GM18505 (cell line): ENCODE measurements around the gene LILRA6.
"Not testable (repeated sequence)": the region's sequence is repeated elsewhere in the genome, so short reads cannot be mapped to it uniquely, and the experiment has no call there.

Experiments
- ATAC-seq: cut with Tn5 transposase; IDR thresholded peaks from one replicate; pipeline ENCODE4 v1.9.1; 2021; ENCODE audit not compliant: unreplicated experiment
- POLR2A ChIP-seq: IDR thresholded peaks from 4 replicates; pipeline ENCODE4 v1.6.1; 2011; ENCODE audit warnings: borderline replicate concordance; ENCODE audit not compliant: insufficient read depth, insufficient read length; ENCODE audit errors: extremely low read depth

The LILRA6 gene

DNA sequence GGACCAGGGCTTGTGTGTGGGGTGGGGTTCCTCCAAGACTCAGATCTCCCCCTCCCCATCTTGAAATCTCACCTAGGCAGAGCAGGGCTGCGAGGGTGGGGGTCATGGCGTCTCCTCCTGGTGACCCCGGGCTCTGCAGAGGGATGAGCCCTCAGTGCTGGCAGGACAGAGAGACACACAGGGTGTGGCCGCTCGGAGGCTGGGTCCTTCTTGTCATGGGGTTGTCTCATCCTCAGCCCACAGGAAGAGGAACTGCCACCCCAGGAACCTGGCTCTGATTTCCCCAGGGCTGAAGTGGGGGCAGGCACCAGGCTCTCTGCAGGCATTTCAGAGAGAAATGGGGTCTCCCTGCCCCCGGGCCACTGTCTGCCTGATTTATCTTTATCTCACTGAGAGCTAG is at the start of gene LILRA6:
Gene LILRA6, minus strand, starts transcription at position 145 of the 400 bp plus-strand sequence.
- ATAC-seq = not testable (repeated sequence)

DNA sequence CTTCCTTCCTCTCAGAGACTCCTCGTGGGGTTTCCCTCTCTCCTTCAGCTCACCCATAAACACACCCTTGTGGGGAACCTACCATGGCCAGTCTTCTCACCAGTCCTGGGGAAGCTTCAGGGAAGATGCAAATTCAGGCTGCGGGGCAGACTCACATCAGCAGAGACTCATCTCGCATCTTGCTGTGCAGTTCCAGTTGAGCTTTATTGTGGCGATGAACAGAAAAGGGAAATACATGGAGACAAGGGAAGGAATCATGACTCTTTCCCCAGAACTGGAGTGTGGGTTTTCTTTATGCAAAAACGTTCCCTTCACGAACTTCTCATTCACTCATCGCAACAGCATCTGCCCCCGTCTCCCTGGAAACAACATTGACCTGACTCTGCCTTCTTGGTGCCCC is 46.6 kb upstream of the LILRA6 start:
- not testable (repeated sequence) for ATAC-seq

DNA sequence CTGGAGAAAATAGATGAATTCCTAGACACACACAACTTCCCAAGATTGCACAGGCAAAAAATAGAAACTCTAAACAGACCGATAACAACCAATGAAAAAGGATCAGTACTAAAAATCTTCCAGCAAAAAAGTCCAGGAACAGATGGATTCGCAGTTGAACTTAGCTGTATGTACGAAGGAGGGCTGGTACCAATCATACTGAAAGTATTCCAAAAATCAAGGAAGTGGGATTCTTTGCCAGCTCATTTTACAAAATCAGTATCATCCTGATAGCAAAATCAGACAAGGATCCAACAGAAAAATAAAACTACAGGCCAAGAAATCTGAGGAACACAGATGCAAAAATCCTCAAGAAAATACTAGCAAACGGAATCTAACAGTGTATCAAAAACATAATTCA is 44.9 kb upstream of the LILRA6 start:
- no peak for TF ChIP-seq POLR2A
- no peak for ATAC-seq

DNA sequence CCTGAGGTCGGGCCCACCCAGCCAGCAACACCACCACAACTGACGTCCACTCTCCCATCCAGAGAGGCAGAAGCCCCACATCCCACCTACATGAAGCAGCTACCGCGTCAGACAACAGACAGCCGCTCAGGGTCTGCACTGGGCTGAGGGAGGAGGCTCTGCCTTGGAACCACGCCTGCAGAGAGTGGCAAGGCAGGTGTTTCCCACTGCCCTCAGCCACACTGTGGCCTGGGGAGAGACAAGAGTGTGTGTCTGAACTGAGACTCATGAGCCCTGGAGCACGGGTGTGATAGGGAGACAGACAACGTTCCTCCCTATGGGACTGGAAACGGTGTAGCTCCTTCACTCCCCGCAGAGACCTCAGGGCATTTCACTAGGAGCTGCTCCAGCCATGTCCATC is 43.7 kb upstream of the LILRA6 start:
- not testable (repeated sequence) for ATAC-seq

DNA sequence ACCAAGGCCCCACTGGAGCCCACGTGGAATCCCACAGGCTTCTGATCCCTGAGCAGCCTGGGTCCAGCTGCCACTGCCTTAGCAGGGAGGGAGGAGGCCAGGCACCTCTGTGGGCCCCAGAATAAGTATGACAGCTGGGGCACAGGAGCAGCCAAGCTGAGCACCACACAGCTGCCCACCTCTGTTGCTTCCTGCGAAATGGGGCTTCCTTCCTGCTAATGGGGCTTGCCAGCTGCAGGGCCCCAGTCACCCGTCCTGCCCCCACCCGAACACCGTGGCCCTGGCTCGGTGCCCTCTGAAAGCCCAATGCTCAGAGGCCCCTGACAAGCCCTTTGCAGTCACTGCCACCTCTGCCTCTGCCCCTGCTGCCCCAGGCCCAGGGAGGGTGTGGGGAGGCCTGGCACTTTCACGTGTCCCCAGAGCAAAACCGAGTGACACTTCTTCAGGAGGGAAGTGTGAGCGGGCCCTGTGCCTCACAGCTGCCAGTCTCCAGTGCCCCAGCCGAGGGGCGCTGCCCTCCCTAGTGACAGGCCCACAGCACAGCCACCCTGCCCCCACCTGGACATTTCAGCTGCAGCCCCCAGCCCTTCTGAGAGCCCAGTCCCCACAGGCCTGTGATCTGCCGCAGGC is 43.0 kb upstream of the LILRA6 start:
- not testable (repeated sequence) for ATAC-seq

DNA sequence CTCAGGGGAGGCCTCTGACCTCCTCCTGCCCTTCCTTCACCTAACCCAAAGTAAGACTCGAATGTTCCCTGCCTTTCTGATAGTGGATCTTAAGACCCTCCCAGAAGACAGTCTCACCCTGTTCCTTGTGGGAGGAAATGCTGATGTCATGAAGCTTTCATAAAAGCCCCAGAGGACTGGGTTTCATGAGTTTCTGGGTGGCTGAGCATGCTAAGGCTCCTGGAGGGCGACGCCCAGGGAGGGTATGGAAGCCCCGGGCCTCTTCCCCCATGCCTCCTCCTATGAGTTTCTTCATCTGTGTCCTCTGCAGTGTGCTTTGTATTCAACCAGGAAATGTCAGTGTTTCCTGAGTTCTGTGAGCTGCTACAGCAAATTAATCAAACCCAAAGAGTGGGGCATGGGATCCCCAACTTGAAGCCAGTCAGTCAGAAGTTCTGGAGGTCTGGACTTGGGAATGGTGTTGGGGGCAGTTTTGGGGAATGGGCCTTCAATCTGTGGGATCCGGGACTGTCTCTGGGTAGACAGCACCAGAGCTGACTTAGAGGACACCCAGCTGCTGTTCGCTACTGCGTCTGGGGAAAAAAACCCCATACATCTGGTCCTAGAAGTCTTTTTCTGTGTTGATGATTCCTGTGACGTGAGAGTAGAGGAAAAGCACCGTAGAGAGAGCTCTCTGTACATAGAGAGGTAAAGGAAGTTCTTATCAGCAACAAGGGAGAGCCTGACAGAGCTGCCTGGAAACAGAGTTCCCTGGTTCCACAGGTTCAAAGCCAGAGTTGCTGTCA is 40.3 kb upstream of the LILRA6 start:
- TF ChIP-seq POLR2A = no peak
- no peak for ATAC-seq

DNA sequence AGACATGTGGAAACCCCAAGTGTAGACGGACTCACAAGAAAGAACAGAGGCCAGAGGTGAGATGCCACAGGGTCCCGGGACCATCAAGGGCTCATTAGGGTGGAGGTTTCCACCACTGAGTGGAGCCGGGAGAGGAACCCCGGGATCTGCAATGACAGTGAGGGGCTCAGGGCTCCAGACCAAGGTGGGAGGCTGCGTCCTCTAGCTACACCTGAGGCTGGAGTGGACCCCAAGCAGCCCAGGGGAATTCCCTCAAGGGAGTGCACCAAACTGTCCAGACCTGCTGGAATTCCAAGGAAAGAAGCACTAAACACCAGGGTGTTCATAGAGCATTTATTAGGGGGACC is 39.1 kb upstream of the LILRA6 start:
- not testable (repeated sequence) for ATAC-seq

DNA sequence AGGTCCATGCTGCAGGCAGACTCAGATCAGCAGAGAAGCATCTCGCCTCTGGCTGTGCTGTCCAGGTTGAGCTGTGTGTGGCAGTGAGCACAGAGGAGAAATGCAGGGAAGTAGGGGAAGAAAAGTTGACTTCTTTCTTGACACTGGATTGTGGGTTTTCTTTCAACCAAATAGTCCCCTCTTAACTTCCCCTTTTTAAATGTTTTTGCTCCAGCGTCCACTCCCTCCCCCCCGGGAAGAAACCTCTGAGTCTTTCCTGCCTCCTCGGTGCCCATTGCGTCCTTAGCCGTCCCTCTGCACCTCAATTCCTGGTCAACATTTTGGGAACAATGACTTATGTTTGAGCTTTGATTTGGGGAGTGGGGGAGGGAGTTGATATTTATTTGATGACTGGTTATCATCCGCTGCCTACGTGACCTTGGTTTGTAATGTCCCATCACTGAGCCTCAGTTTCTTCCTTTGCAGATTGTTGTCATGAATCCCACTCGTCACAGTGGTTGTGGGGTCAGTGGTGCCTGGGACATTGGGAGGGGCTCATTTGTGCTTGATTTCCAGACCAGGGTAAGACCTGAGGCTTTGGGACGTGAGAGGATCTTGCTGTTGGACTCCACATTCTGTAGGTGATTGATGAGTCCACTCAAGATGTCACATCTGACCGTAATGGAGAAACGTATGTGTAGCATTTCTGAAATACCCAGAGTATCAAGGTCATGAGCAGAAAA is 38.6 kb upstream of the LILRA6 start, which contains the start of gene LILRB2:
Gene LILRB2, minus strand, starts transcription at position 104 of the 722 bp plus-strand sequence. CDS start 614 bp downstream, outside the sequence.
- no peak for TF ChIP-seq POLR2A
- ATAC-seq = no peak

DNA sequence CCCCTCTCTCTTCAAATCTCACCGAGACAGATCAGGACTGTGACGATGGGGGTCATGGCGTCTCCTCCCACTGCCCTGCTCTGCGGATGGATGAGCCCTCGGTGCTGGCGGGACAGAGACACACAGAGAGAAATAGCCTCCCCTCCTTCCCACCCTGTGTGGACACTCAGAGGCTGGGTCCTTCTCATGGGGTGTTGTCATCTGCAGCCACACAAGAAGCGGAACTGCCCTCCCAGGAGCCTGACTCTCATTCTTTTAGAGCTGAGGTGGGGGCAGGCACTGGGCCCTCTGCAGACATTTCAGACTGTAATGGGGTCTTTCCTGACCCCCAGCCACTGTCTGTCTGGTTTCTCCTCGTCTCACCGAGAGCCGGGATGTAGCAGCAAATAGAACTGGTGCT is 37.9 kb upstream of the LILRA6 start:
- ATAC-seq = not testable (repeated sequence)

DNA sequence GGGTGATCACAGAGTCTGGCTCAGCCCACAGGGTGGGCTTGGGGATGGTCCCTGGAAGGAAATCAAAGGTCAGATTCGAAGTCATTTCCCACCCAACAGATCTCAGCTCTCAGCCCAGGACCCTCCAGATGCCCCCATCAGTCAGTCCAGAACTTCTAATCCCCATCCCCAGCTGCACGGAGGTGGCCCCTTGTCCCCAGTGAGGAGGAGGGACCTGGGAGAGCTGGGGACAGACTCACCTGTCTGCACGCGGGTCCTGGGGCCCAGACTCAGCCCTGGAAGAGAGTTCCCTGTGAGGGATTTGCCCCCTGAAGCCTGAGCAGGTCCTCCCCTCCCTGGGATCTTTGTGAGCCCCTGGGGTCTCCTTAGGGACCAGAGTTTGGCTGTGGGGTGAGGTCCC is 37.4 kb upstream of the LILRA6 start:
- not testable (repeated sequence) for ATAC-seq

DNA sequence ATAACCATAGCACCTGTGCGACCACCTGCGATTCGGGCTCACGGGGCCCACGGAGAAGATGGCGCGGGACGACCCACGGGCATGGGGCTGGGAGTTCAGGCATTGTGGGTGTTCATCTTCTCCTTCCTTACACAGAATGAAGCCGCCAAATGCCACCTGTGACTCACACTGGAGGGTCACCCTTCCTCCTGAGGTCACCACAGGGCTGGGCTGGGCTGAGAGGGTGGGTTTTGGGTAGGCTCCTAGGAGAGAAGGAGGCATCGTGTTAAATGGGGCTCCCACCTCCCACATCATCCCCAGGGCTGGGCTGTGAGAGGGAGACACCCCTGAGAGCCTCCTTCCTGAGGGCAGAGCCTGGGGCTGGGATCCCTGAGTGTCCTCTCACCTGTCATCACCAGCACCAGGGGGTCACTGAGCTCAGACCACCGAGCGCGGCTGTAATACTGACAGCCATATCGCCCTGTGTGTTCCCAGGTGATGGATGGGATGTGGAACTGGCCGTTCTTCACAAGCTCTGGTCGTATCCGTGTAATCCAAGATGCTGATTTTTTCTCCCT is 36.9 kb upstream of the LILRA6 start:
- TF ChIP-seq POLR2A = no peak
- ATAC-seq = no peak

DNA sequence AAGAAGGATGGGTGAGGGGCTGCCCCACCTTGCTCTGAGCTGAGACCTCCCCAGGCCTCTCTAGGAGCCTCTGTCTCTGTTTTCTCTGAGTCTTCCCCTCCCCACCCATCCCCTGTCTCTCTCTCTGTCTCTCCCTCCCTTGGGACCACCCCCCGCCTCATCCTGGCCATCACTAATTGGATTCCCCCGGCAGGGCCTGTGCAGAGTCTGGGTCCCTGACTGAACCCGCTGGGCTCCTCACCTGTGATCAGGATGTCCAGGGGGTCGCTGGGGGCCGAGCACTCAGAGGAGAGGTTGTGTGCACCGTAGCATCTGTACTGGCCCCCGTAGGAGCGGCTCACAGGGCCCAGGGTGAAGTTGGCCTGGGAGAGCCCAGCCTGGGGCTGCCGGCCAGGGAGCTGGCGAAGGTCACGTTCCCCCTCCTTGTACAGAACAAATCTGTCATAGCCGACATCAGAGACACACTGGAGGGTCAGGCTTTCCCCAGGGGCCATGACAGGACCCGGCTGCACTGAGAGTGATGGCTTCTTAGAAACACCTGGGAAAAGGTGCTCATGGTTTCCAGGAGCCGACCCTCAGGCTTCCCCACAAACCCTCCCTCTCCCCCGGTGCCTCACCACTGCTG is 36.1 kb upstream of the LILRA6 start:
- not testable (repeated sequence) for ATAC-seq

DNA sequence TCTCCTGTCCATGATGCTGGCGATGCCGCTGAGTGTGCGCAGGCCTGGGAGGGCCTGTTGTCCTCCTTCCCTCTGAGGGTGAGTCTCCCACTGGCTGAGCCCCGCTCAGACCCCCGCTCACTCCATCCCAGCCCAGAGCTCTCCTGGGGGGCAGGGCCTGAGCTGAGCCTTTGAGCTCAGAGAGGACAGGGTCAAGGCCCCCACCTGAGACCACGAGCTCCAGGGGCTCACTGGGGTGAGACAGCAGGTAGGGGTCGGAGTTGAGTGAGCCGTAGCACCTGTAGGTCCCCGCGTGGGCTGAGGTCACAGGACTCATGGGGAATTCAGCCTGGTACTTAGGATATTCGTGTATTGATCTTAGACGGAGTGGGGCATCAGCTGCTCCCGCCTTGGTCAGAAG is 35.5 kb upstream of the LILRA6 start:
- not testable (repeated sequence) for ATAC-seq

DNA sequence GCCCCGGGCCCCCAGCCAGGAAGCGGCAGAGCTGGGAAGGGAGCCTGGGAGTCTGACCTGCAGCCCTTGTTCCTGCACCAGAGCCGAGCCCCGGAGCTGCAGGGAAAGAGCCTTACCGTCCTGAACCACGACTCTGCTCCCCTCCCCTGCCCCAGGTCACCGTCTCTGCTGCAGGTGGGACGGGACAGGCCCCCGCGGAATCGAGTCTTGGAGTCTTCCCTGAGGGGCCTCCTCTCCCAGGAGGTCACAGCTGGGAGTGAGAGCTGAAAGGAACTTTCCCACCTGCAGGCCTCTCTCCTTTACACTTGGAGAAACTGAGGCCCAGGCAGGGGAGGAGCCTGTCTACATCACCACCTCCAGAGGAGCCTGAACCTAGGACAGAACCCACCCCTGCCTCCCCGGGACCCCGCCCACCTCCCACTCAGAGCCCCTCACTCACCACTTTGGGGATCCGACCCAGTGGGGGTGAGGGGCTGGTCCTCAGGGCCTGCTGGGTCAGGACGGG is 34.6 kb upstream of the LILRA6 start:
- not testable (repeated sequence) for ATAC-seq

DNA sequence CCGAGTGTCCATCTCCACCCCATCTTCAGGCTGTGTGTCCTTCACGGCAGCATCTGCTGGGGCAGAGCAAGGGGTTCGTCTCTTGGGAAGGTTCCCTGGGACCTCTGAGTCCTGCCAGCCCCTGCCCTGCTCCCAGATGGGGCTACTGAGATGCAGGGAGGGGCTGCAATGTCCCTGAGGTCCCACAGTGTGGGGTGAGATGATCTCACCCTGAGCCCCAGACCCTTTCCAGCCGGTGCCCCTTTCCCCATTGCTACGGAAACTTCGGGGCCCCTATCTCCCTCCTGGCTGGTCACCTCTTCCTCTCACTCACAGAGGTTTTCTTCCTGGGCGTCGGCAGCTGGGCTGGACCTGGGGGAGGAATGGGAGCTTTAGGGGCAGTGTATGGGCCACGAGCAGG is 33.4 kb upstream of the LILRA6 start:
- TF ChIP-seq POLR2A = no peak
- ATAC-seq = no peak

DNA sequence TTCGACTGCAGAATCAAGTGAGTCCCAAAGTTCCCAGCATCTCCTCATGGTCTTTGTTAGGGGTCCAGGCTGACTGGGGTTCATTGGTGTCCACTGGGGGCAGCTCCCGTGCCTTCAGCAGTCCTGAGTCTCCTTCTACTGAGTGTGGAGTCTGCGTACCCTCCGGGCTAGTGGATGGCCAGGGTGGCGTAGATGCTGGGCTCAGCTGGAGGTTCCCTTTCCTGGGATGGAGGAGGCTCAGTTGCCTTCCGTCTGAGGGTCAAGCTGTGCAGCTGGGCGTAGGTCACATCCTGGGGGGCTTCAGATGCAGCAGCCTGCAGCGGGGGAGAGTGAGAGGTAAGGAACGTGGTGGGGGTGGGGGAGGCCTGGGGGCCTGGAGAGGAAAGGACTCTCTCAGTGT is 31.9 kb upstream of the LILRA6 start:
- not testable (repeated sequence) for ATAC-seq
